KOPT-K1 (cell line): ENCODE results near the gene KCNN2.

ENCODE experiments used
- H3K27ac ChIP-seq: fragments of 200-600 bp; sonication (generic); 2 replicates; pipeline ENCODE4 v1.5.1; 2016; ENCODE audit warnings: antibody characterized with exemption, mild to moderate bottlenecking, low read depth, low read length; ENCODE audit not compliant: poor library complexity, severe bottlenecking
- H3K36me3 ChIP-seq: fragments of 200-600 bp; sonication (generic); 2 replicates; pipeline ENCODE4 v1.5.1; 2017; ENCODE audit warnings: antibody characterized with exemption, mild to moderate bottlenecking, low read length, moderate library complexity; ENCODE audit not compliant: insufficient read depth
- H3K9me3 ChIP-seq: fragments of 200-600 bp; sonication (generic); 2 replicates; pipeline ENCODE4 v1.5.1; 2017; ENCODE audit warnings: antibody characterized with exemption, low read length, mild to moderate bottlenecking; ENCODE audit not compliant: insufficient read depth, poor library complexity, severe bottlenecking

KCNN2 gene

DNA sequence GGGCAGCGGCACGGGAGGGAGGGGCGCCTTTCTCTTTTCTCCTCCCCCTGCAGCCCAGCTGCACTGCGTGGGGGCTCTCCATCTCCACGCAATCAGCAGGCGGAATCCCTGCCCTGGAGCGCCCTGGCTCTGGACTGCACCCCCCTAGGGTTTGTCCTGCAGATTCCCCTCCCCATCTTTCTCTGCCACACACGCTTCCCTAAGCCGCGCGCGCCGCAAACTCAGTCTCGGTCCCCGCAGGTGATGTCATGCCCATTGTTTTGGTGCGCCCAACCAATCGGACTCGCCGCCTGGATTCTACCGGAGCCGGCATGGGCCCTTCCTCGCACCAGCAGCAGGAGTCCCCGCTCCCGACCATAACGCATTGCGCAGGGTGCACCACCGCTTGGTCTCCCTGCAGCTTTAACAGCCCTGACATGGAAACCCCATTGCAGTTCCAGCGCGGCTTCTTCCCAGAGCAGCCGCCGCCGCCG, at the start of gene KCNN2:
KCNN2 (plus strand) TSS at position 347 of the 473 bp plus-strand sequence; CDS start at position 417, 70 bp downstream.
- no peak within 1 kb of the TSS for H3K27ac ChIP-seq

DNA sequence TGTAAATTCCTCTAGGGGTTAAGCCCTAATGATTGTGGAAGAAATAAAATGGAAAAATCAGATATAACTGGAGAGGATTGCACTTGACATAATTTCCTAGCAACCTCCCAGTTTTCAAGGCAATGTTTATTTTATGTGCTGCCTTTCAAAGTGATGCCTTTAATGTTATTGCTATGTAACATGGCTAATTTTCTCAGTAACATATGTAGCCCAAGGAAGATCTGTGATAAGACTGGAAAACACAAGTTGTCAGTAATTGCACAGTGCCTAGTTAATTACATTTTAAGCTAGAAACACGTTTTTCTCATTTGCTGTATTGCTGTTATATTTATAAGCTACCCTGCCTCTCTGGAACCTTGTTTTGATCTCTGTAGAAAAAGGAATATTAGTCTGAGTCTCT, 49.2 kb upstream of the KCNN2 start:
- H3K9me3 ChIP-seq = no peaks in the 10 kb centered on the region
- H3K36me3 ChIP-seq = no peaks in the 10 kb centered on the region
- H3K27ac ChIP-seq = no peak overlapping the region

More for the DNA sequence above, at the start of gene KCNN2:
- Histone ChIP-seq H3K36me3 (no peaks in the 10 kb centered on the region), H3K9me3 (peaks cover 21% of the 10 kb centered on the region)

DNA sequence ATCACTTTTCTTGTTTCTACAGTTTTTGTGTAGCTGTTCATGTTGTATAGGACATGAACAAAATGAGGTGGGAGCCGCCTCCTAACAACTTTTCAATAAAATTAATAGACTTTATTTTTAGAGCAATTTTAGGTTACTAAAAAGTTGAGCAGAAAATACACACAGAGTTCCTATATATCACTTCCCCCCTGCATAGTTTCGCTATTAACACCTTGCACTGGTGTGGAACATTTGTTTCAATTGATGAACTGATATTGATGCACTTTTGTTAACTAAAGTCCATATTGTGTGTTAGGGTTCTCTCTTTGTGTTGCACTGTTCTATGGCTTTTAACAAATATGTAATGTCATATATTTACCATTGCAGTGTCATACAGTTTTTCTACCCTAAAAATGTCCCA, 47.8 kb upstream of the KCNN2 start:
- no peak overlapping the region for H3K27ac ChIP-seq
- no peaks in the 10 kb centered on the region for H3K9me3 ChIP-seq
- no peaks in the 10 kb centered on the region for H3K36me3 ChIP-seq

DNA sequence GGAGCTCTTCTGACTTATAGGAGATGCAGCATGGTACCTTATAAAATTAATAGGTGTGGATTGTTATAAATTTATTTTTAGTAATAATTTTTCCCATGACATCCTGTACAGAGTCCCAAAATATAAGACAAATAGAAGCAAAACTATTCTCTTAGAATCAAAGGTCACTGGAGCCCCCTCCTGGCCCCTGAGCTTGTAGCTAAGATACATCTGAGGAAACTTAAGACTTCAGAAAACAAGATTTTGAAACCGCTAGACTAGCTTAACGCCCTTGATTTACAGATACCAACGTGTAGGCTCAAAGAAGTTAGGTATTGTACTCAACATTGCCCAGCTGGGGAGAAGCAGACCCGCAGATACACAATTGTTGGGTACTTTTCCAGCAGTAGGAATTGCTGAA, 45.7 kb upstream of the KCNN2 start:
- no peaks in the 10 kb centered on the region for H3K36me3 ChIP-seq
- no peak overlapping the region for H3K27ac ChIP-seq
- H3K9me3 ChIP-seq = no peaks in the 10 kb centered on the region

DNA sequence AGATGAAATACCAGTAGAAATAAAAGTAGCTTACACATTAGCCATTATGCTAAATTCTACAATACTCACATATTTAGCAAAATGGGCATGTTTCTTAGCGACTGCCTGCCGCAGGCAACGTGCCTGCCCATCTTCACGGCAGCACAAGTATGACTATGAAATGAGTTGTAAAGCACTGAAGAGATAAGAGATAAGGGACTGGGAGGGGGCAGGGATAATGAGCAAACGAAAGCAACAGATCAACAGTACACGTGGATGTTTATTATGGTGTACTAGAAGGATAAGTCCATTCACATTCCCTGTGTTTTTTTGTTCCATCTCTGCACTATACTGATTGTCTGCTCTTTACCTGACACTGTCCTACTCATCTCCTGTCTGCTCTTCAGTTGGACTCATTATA, 44.1 kb upstream of the KCNN2 start:
- Histone ChIP-seq H3K27ac (no peak overlapping the region), H3K36me3 (no peaks in the 10 kb centered on the region), H3K9me3 (no peaks in the 10 kb centered on the region)

DNA sequence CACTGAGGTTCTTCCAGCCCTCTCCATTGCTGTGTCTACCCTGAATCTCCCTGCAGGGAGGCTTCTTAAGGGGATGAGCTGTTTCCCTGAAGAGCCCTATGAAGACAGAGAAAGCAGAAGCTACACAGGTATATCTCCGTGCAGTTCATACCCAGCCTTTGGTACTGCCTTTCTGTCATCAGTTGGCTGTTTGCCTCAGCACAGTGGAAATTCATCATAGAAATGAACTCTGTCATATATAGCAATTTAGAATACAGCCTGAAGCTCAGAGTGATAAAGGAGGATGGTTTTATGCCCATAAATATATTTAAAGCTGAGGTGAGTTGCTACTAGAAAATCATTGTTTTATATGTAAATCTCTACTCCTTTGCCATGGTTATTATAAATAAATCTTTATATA, 42.6 kb upstream of the KCNN2 start:
- H3K36me3 ChIP-seq = no peaks in the 10 kb centered on the region
- no peak overlapping the region for H3K27ac ChIP-seq
- no peaks in the 10 kb centered on the region for H3K9me3 ChIP-seq

DNA sequence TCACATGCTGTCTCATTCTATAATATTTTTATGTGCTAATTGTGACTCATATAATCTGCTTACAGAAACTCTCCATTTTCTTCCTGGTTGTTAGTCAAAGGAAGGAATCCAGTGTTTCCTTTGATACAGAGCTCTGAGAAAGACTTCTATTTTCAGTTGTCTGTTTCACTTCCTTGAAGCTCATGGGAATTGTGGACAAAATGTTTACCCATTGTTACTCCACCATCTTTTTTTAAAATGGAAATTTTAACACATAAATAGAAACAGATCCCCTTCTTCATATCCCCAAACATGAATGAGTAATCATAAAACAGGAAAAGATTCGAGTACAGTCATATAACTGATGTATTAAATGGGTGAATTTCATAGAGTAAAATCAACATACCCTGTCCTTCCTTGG, 42.0 kb upstream of the KCNN2 start:
- no peaks in the 10 kb centered on the region for H3K9me3 ChIP-seq
- H3K36me3 ChIP-seq = no peaks in the 10 kb centered on the region
- no peak overlapping the region for H3K27ac ChIP-seq

DNA sequence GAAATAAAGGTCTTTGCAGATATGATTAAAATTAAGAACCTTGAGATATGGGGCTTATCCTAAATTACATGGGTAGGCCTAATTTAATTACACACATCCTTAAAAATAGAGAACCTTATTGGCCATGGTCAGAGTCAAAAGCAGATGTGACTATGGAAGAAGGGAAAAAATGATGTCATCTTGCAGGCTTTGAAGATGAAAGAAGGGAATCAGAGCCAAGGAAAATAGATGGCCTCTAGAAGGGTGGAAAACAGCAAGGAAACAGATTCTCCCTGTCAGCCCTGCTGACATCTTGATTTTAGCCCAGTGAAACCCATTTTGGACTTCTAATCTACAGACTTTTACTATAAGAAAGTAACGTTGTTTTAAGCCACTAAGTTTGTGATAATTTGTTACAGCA, 37.6 kb upstream of the KCNN2 start:
- Histone ChIP-seq H3K27ac (no peak overlapping the region), H3K36me3 (no peaks in the 10 kb centered on the region), H3K9me3 (no peaks in the 10 kb centered on the region)

DNA sequence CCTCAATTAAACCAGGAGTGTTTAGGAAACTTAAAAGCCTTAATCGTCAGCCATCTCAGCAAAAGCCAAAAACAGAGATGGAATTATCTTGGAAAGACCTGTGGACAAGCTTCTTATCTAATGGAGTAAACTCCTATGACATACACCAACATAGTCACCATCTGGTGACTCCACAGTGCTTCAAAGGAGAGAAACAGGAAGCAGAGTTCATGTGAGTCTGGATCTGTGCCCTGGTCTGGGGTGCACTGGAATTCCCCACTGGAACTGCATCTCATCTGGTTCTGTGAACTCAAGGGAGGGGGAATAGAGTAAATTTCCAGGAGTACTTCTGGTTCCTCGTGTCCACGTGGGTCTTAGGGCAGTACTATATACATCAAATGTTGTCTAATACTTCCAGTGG, 36.3 kb upstream of the KCNN2 start:
- no peaks in the 10 kb centered on the region for H3K36me3 ChIP-seq
- H3K27ac ChIP-seq = no peak overlapping the region
- no peaks in the 10 kb centered on the region for H3K9me3 ChIP-seq

DNA sequence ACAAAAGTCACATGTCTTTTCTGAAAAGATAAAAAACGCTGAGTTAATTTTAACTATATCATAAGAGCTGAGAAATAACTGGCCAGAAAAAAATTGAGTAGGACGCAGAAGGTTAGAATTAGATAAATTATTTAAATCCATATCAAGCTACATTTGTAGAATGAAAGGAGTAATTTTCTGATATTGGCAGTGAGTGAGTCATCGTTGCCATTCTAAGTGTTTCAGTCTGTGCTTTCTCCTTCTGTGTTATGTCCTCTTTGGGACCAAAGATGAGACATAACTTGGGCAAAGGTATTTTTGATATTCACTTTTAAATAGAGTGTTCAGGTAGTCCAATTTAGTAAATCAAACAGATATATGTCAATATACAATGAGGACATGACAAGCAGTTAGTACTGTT, 34.4 kb upstream of the KCNN2 start:
- H3K9me3 ChIP-seq = no peaks in the 10 kb centered on the region
- no peaks in the 10 kb centered on the region for H3K36me3 ChIP-seq
- no peak overlapping the region for H3K27ac ChIP-seq

DNA sequence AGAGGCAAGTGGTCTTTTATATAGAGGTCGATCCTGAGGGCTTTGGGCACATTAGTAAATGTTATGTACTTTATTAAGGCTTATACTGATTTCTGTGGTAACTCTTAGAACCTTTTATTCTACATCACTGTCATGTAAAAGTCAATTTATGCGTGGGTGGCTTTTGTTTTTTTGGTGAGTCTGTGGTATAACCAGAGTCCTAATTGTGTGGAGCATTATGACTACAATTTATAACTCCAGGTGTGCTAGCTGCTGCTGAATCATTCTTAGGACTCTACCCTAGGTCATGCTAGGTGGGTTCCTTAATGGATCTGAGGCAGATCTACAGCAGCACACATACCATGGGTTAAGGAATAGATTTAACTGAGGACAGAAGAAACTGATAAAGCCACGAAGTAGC, 33.9 kb upstream of the KCNN2 start:
- Histone ChIP-seq H3K27ac (no peak overlapping the region), H3K36me3 (no peaks in the 10 kb centered on the region), H3K9me3 (no peaks in the 10 kb centered on the region)

DNA sequence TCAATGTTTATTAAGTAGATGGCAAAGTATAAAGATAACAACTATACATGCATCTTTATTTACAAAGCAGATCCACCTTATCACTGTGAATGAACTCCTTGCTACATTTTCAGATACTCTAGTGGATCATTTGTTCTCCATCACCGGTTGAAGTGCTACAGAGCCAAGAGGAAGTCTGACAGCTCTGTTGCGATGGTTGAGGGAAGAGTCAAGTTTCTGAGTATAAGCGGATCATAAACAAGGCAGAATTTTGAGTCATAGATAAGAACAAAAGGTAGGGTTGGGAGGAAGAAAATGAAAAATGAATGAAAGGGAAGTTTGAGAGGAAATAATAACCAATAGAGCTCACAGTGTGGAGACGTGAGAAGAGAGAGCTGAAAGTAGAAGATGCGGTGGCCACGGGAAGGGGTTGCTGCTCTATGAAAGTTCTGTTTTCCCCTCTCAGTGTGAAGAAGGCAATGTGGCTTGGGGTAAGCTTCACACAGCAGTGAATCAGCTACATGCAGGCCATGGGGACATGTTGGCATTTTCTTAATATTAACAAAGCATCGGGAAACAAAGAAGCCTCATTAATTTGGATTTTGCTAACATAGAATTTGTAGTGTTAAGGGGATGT, 30.8 kb upstream of the KCNN2 start:
- H3K9me3 ChIP-seq = no peaks in the 10 kb centered on the region
- no peaks in the 10 kb centered on the region for H3K36me3 ChIP-seq
- no peak overlapping the region for H3K27ac ChIP-seq

DNA sequence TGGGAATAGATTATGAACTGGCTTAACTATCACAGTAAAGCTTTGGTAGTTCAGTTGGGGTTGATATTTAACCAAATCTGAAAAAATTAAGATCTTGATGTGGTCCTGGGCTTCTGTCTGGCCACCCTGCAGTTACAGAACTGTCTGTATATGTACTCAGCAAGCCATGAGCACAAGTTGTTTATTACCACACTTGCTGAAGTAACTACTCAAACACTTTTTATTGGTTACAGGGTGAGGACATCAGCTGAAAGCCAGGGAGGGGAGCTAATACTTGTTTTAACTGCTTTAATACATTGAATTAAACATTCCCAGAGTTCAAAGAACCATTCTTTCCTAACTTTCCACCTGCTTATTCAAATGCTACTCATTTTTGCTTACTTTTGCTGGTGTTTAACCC, 29.4 kb upstream of the KCNN2 start:
- no peak overlapping the region for H3K27ac ChIP-seq
- H3K9me3 ChIP-seq = no peaks in the 10 kb centered on the region
- H3K36me3 ChIP-seq = no peaks in the 10 kb centered on the region

DNA sequence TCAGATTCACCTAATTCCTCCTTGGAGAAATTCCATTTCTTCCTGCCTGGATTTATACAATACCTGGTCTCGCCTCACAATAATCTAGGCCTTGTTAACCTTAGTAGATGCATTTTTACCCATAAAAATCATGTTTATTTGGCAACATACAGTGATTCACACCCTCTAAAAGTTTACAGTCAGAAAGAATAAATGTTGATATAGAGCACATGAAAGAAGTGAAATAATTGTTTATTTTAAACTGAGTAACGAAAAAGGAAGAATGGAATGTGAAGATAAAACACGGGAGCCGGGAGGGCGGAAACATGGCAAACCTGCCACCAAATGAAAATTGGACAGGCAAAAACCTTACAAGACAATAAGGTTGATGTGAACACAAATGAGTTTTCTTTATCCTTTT, 28.9 kb upstream of the KCNN2 start:
- Histone ChIP-seq H3K36me3 (no peaks in the 10 kb centered on the region), H3K9me3 (no peaks in the 10 kb centered on the region), H3K27ac (no peak overlapping the region)

DNA sequence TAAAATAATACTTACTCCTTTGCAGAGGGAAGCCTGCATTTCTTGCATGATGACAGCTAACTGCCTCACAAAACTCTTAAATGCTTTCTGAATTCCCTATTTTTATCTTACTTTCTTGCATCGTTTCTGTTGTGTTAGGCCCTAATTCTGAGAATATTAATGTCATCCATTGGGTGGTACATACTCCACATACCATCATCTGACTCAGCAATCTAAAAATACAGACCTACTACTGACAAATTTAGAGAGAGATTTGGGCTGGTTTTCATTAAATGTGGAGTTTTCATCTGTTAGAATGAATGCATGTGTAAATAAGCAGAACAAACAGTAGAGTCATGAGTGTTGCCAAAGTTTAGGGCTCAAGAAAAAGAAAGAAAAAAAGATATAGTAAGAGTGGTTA, 26.5 kb upstream of the KCNN2 start:
- no peaks in the 10 kb centered on the region for H3K9me3 ChIP-seq
- no peak overlapping the region for H3K27ac ChIP-seq
- no peaks in the 10 kb centered on the region for H3K36me3 ChIP-seq

DNA sequence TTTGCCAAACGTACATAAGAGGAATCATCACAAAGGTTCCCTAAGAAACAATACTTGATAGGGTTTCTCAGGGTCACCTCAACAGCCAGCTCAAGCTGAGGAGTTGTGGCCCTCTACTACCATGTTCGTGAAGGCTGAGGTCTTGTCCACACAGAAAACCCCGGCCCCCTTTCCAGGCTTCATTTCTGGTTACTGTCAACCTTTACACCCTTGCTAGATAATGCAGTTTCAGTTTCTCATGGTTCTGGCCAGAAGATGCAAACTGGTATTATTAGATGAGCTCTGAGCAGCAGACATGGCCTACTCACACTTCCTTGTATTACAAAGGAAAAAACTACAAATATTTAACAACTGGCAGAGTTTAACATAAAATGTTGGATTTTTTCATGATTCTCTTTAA, 22.8 kb upstream of the KCNN2 start:
- Histone ChIP-seq H3K9me3 (no peaks in the 10 kb centered on the region), H3K36me3 (no peaks in the 10 kb centered on the region), H3K27ac (no peak overlapping the region)
